ENCODE measurements around the gene TEX22. TPM values are rescaled to one million over a fixed set of nuclear protein-coding genes. Genes with fewer than 3 reads are reported as not detected.

The TEX22 gene
- total RNA-seq, 2 experiments from 2014 or later: 1.2 to 2.2 TPM

GRCh38 chr14:105386581-105387529, 11.5 kb upstream of the TEX22 start:
- POLR2A ChIA-PET: no interaction called here
- no peak for TF ChIP-seq CTCF (IDR thresholded peaks at IDR 0.05)
- no peak for DNase-seq
- H3K4me3 Mint-ChIP-seq: no peak overlapping the region
- no peaks in the 10 kb centered on the region for H3K9me3 Mint-ChIP-seq
- intact Hi-C loops (cut with micrococcal nuclease): no loop called here
- H3K27me3 Mint-ChIP-seq: no peaks in the 10 kb centered on the region
- CTCF ChIA-PET: no interaction called here
- H3K27ac Mint-ChIP-seq: no peak overlapping the region
- peaks cover 4% of the 10 kb centered on the region for H3K4me1 Mint-ChIP-seq (ENCODE audit: low read depth)
- no peaks in the 10 kb centered on the region for H3K36me3 Mint-ChIP-seq (ENCODE audit: low read depth)
- ATAC-seq: no peak

- Mint-ChIP-seq H3K4me1 (ENCODE audit: low read depth) (peaks cover 4% of the 10 kb centered on the region), H3K4me3 (no peak overlapping the region), H3K36me3 (ENCODE audit: low read depth) (no peaks in the 10 kb centered on the region), H3K27ac (no peak overlapping the region), H3K27me3 (no peaks in the 10 kb centered on the region), H3K9me3 (no peaks in the 10 kb centered on the region)
- ChIA-PET CTCF (no interaction called here), POLR2A (no interaction called here)
- ATAC-seq (no peak), DNase-seq (no peak)
- intact Hi-C loops (cut with micrococcal nuclease): no loop called here
- TF ChIP-seq CTCF (IDR thresholded peaks at IDR 0.05): no peak
Observed at GRCh38 chr14:105387530-105387922, 10.8 kb upstream of the TEX22 start.

- DNase-seq: no peak
- ChIA-PET CTCF (interaction anchor here (1.2 kb wide), 1 partner anchor 17 kb away, joined by 3 read pairs; no protein-coding TSS in a partner anchor), POLR2A (interaction anchor here (1.5 kb wide), 1 partner anchor 30 kb away, joined by 3 read pairs; no protein-coding TSS in a partner anchor)
- Mint-ChIP-seq H3K27ac (no peak overlapping the region), H3K4me1 (ENCODE audit: low read depth) (peaks cover 4% of the 10 kb centered on the region), H3K9me3 (no peaks in the 10 kb centered on the region), H3K27me3 (no peaks in the 10 kb centered on the region), H3K36me3 (ENCODE audit: low read depth) (no peaks in the 10 kb centered on the region), H3K4me3 (no peak overlapping the region)
- TF ChIP-seq CTCF (IDR thresholded peaks at IDR 0.05): no peak
- ATAC-seq: no peak
- intact Hi-C loops (cut with micrococcal nuclease): no loop called here
Observed at GRCh38 chr14:105388110-105388951, 10.0 kb upstream of the TEX22 start.

GRCh38 chr14:105388976-105389375, 9.4 kb upstream of the TEX22 start:
- H3K9me3 Mint-ChIP-seq: no peaks in the 10 kb centered on the region
- H3K27ac Mint-ChIP-seq: no peak overlapping the region
- ChIA-PET POLR2A (interaction anchor here (1.5 kb wide), 1 partner anchor 30 kb away, joined by 3 read pairs; no protein-coding TSS in a partner anchor), CTCF (interaction anchor here (1.1 to 1.2 kb wide), 2 partner anchors 18 to 149 kb away, joined by 3 read pairs; no protein-coding TSS in a partner anchor)
- no peak for TF ChIP-seq CTCF (IDR thresholded peaks at IDR 0.05)
- no peak for ATAC-seq
- intact Hi-C loops (cut with micrococcal nuclease): no loop called here
- H3K36me3 Mint-ChIP-seq (ENCODE audit: low read depth): no peaks in the 10 kb centered on the region
- no peak overlapping the region for H3K4me3 Mint-ChIP-seq
- H3K4me1 Mint-ChIP-seq (ENCODE audit: low read depth): peaks cover 4% of the 10 kb centered on the region
- no peaks in the 10 kb centered on the region for H3K27me3 Mint-ChIP-seq
- DNase-seq: no peak
